GM23338 (cell line): ENCODE data around the gene CA12. TPM values are rescaled to one million over a fixed set of nuclear protein-coding genes. Genes with fewer than 3 reads are reported as not detected.

Experiments
- ATAC-seq: fragments of 200-7000 bp; cut with Tn5 transposase; 3 replicates; pipeline ENCODE4 v1.9.1; 2020
- DNase-seq: peaks from one replicate; pipeline ENCODE4 v3.0.0-alpha.2; 2015; ENCODE audit warnings: low spot score
- H2AFZ ChIP-seq: fragments of 200-600 bp; sonication (generic); 2 replicates; pipeline ENCODE4 v1.8.0; 2016; ENCODE audit warnings: antibody characterized with exemption, mild to moderate bottlenecking, moderate library complexity
- H3F3A ChIP-seq: fragments of 200-600 bp; sonication (generic); replicated peaks from 2 replicates; pipeline ENCODE4 v1.8.0; 2017; ENCODE audit warnings: antibody characterized with exemption, mixed run types, low read depth
- H3K27ac ChIP-seq: fragments of 200-600 bp; sonication (generic); 2 replicates; pipeline ENCODE4 v1.6.1; 2016; ENCODE audit warnings: low read depth
- H3K27me3 ChIP-seq: fragments of 200-600 bp; sonication (generic); 2 replicates; pipeline ENCODE4 v1.8.0; 2016; ENCODE audit warnings: mild to moderate bottlenecking, mixed run types, moderate library complexity; ENCODE audit not compliant: insufficient read depth
- H3K36me3 ChIP-seq: fragments of 200-600 bp; sonication (generic); 2 replicates; pipeline ENCODE4 v1.8.0; 2016; ENCODE audit warnings: mild to moderate bottlenecking; ENCODE audit not compliant: insufficient read depth
- H3K4me1 ChIP-seq: fragments of 200-600 bp; sonication (generic); 2 replicates; pipeline ENCODE4 v1.8.0; 2016; ENCODE audit warnings: mild to moderate bottlenecking, moderate library complexity; ENCODE audit not compliant: insufficient read depth
- H3K4me2 ChIP-seq: fragments of 200-600 bp; sonication (generic); 2 replicates; pipeline ENCODE4 v1.7.1; 2017; ENCODE audit warnings: mixed run types
- H3K4me3 ChIP-seq: fragments of 200-600 bp; sonication (generic); 2 replicates; pipeline ENCODE4 v1.6.1; 2016; ENCODE audit warnings: mixed run types
- H3K79me2 ChIP-seq: fragments of 200-600 bp; sonication (generic); replicated peaks from 2 replicates; pipeline ENCODE4 v1.8.0; 2017; ENCODE audit warnings: mild to moderate bottlenecking; ENCODE audit not compliant: insufficient read depth
- H3K9me2 ChIP-seq: fragments of 200-600 bp; sonication (generic); 2 replicates; pipeline ENCODE4 v1.8.0; 2017; ENCODE audit not compliant: insufficient read depth
- H4K20me1 ChIP-seq: fragments of 200-600 bp; sonication (generic); replicated peaks from 2 replicates; pipeline ENCODE4 v1.8.0; 2017; ENCODE audit warnings: mild to moderate bottlenecking; ENCODE audit not compliant: insufficient read depth
- H3K27ac Mint-ChIP-seq: 2 replicates; pipeline ENCODE4 v1.8.0; 2020; ENCODE audit warnings: inconsistent platforms, mild to moderate bottlenecking, moderate library complexity, mixed read lengths
- H3K27me3 Mint-ChIP-seq: 3 replicates; pipeline ENCODE4 v1.8.0; 2022; ENCODE audit warnings: low read depth, mild to moderate bottlenecking, moderate library complexity, mixed read lengths, inconsistent platforms; ENCODE audit not compliant: insufficient read depth, poor library complexity
- H3K36me3 Mint-ChIP-seq: 3 replicates; pipeline ENCODE4 v1.8.0; 2021; ENCODE audit warnings: low read depth, mild to moderate bottlenecking, inconsistent platforms, moderate library complexity, mixed read lengths
- H3K4me1 Mint-ChIP-seq: 3 replicates; pipeline ENCODE4 v1.8.0; 2020; ENCODE audit warnings: mild to moderate bottlenecking, inconsistent platforms, mixed read lengths
- H3K4me3 Mint-ChIP-seq: 3 replicates; pipeline ENCODE4 v1.8.0; 2021; ENCODE audit warnings: moderate library complexity, mild to moderate bottlenecking, inconsistent platforms, mixed read lengths
- H3K9me3 Mint-ChIP-seq: 3 replicates; pipeline ENCODE4 v1.8.0; 2020; ENCODE audit warnings: moderate library complexity, mild to moderate bottlenecking, inconsistent platforms, mixed read lengths
- CREB1 ChIP-seq: fragments of 250-450 bp; sonication (Bioruptor Pico); IDR thresholded peaks from 2 replicates; pipeline ENCODE4 v1.5.0; 2020; ENCODE audit warnings: low read depth, mild to moderate bottlenecking, moderate library complexity
- EZH2 ChIP-seq: fragments of 200-600 bp; sonication (generic); IDR thresholded peaks from one replicate; pipeline ENCODE4 v1.8.0; 2017; ENCODE audit warnings: antibody characterized with exemption, mild to moderate bottlenecking, low read depth; ENCODE audit not compliant: unreplicated experiment
- EZH2phosphoT487 ChIP-seq: fragments of 200-600 bp; sonication (generic); IDR thresholded peaks from one replicate; pipeline ENCODE4 v1.8.1; 2018; ENCODE audit warnings: antibody characterized with exemption; ENCODE audit not compliant: unreplicated experiment
- JUNB ChIP-seq: IDR thresholded peaks from one replicate; pipeline ENCODE4 v1.6.1; 2016; ENCODE audit warnings: antibody characterized with exemption; ENCODE audit not compliant: unreplicated experiment
- NANOG ChIP-seq: IDR thresholded peaks from 2 replicates; pipeline ENCODE4 v1.6.1; 2016; ENCODE audit warnings: antibody characterized with exemption, borderline replicate concordance
- POLR2AphosphoS5 ChIP-seq: IDR thresholded peaks from 2 replicates; pipeline ENCODE4 v1.6.1; 2016; ENCODE audit warnings: antibody characterized with exemption, low read depth
- STAT1 ChIP-seq: IDR thresholded peaks from one replicate; pipeline ENCODE4 v1.6.1; 2016; ENCODE audit warnings: antibody characterized with exemption; ENCODE audit not compliant: unreplicated experiment
- ZNF331 ChIP-seq: fragments of 250-450 bp; sonication (Bioruptor Pico); IDR thresholded peaks from 2 replicates; pipeline ENCODE4 v1.5.0; 2020; ENCODE audit warnings: low read depth, mild to moderate bottlenecking, moderate library complexity
- polyA plus RNA-seq: library from polyadenylated mRNA; unstranded; fragments of >200 nt; fragmentation: Nextera tagmentation; extraction: Ambion mirVana; gene quantifications from 2 replicates; pipeline ENCODE4 v1.2.1, GENCODE V29; 2016
- total RNA-seq: library from RNA; depleted of rRNA; stranded (reverse); fragments of >200 nt; shearing (Covaris generic); gene quantifications from 2 replicates; pipeline ENCODE4 v1.2.3, GENCODE V29; 2014
- TF ChIP-seq, protein P1 (sequence below), 2 experiments: fragments of 200-600 bp in 1 of 2; sonication (generic) in 1 of 2; conservative IDR thresholded peaks; 2 replicates each; pipeline versions ENCODE4 v1.5.1 to v1.6.1; 2016 to 2017; ENCODE audit warnings: antibody characterized with exemption in 2 of 2, low read depth in 2 of 2, mild to moderate bottlenecking in 2 of 2, moderate library complexity in 1 of 2
- TF ChIP-seq, protein P2 (sequence below): fragments of 250-450 bp; sonication (Bioruptor Pico); IDR thresholded peaks from 2 replicates; pipeline ENCODE4 v1.5.0; 2020; ENCODE audit warnings: mild to moderate bottlenecking, moderate library complexity
- TF ChIP-seq, protein P3 (sequence below): IDR thresholded peaks from 2 replicates; pipeline ENCODE4 v1.6.1; 2016; ENCODE audit warnings: antibody characterized with exemption

The CA12 gene
- total and polyA plus RNA-seq, 2 experiments from 2014 or later, result 2.9 to 5.2 TPM

DNA sequence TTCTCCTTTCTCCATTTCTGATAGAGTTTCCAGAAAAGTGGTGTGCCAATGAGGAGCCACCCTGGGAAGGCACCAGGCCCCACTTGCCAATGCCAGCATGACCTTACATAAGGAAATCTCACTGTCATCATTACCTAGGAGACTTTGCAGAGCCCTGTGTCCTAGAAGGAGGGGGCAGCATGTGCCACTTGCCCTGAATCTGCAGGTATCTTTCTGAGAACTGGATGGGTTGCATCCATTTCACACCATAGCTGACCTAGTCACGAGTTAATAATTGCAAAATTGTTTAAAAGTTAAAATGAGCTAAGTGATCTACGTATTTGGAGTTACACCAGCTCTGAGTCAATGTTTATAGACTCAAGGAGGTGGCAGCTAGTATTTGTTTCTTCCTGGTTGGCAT is 14.3 kb downstream of the CA12 start:
- ATAC-seq (no peak), DNase-seq (no peak)
- no peaks in the 10 kb centered on the region for H3F3A ChIP-seq
- H3K27ac ChIP-seq, result no peak overlapping the region
- H3K4me2 ChIP-seq, result no peak overlapping the region
- no peaks in the 10 kb centered on the region for H3K36me3 Mint-ChIP-seq
- H2AFZ ChIP-seq, result no peak overlapping the region
- H3K27ac Mint-ChIP-seq, result no peak overlapping the region
- H3K79me2 ChIP-seq, result no peaks in the 10 kb centered on the region
- H3K27me3 ChIP-seq, result no peaks in the 10 kb centered on the region
- H3K4me3 Mint-ChIP-seq, result no peak overlapping the region
- H3K4me1 Mint-ChIP-seq, result peaks cover 33% of the 10 kb centered on the region
- TF ChIP-seq POLR2AphosphoS5, result no peak
- TF ChIP-seq CREB1 (CRISPR knock-in tag), result no peak
- TF ChIP-seq JUNB, result no peak
- no peak for TF ChIP-seq EZH2phosphoT487
- TF ChIP-seq ZNF331 (CRISPR knock-in tag), result no peak
- TF ChIP-seq EZH2, result no peak
- TF ChIP-seq, protein P1, sequence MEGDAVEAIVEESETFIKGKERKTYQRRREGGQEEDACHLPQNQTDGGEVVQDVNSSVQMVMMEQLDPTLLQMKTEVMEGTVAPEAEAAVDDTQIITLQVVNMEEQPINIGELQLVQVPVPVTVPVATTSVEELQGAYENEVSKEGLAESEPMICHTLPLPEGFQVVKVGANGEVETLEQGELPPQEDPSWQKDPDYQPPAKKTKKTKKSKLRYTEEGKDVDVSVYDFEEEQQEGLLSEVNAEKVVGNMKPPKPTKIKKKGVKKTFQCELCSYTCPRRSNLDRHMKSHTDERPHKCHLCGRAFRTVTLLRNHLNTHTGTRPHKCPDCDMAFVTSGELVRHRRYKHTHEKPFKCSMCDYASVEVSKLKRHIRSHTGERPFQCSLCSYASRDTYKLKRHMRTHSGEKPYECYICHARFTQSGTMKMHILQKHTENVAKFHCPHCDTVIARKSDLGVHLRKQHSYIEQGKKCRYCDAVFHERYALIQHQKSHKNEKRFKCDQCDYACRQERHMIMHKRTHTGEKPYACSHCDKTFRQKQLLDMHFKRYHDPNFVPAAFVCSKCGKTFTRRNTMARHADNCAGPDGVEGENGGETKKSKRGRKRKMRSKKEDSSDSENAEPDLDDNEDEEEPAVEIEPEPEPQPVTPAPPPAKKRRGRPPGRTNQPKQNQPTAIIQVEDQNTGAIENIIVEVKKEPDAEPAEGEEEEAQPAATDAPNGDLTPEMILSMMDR (conservative IDR thresholded peaks at IDR 0.05; ENCODE audit: low read depth in 2 of 2), result no peak
- TF ChIP-seq STAT1, result no peak
- TF ChIP-seq NANOG, result no peak
- TF ChIP-seq, protein P2, sequence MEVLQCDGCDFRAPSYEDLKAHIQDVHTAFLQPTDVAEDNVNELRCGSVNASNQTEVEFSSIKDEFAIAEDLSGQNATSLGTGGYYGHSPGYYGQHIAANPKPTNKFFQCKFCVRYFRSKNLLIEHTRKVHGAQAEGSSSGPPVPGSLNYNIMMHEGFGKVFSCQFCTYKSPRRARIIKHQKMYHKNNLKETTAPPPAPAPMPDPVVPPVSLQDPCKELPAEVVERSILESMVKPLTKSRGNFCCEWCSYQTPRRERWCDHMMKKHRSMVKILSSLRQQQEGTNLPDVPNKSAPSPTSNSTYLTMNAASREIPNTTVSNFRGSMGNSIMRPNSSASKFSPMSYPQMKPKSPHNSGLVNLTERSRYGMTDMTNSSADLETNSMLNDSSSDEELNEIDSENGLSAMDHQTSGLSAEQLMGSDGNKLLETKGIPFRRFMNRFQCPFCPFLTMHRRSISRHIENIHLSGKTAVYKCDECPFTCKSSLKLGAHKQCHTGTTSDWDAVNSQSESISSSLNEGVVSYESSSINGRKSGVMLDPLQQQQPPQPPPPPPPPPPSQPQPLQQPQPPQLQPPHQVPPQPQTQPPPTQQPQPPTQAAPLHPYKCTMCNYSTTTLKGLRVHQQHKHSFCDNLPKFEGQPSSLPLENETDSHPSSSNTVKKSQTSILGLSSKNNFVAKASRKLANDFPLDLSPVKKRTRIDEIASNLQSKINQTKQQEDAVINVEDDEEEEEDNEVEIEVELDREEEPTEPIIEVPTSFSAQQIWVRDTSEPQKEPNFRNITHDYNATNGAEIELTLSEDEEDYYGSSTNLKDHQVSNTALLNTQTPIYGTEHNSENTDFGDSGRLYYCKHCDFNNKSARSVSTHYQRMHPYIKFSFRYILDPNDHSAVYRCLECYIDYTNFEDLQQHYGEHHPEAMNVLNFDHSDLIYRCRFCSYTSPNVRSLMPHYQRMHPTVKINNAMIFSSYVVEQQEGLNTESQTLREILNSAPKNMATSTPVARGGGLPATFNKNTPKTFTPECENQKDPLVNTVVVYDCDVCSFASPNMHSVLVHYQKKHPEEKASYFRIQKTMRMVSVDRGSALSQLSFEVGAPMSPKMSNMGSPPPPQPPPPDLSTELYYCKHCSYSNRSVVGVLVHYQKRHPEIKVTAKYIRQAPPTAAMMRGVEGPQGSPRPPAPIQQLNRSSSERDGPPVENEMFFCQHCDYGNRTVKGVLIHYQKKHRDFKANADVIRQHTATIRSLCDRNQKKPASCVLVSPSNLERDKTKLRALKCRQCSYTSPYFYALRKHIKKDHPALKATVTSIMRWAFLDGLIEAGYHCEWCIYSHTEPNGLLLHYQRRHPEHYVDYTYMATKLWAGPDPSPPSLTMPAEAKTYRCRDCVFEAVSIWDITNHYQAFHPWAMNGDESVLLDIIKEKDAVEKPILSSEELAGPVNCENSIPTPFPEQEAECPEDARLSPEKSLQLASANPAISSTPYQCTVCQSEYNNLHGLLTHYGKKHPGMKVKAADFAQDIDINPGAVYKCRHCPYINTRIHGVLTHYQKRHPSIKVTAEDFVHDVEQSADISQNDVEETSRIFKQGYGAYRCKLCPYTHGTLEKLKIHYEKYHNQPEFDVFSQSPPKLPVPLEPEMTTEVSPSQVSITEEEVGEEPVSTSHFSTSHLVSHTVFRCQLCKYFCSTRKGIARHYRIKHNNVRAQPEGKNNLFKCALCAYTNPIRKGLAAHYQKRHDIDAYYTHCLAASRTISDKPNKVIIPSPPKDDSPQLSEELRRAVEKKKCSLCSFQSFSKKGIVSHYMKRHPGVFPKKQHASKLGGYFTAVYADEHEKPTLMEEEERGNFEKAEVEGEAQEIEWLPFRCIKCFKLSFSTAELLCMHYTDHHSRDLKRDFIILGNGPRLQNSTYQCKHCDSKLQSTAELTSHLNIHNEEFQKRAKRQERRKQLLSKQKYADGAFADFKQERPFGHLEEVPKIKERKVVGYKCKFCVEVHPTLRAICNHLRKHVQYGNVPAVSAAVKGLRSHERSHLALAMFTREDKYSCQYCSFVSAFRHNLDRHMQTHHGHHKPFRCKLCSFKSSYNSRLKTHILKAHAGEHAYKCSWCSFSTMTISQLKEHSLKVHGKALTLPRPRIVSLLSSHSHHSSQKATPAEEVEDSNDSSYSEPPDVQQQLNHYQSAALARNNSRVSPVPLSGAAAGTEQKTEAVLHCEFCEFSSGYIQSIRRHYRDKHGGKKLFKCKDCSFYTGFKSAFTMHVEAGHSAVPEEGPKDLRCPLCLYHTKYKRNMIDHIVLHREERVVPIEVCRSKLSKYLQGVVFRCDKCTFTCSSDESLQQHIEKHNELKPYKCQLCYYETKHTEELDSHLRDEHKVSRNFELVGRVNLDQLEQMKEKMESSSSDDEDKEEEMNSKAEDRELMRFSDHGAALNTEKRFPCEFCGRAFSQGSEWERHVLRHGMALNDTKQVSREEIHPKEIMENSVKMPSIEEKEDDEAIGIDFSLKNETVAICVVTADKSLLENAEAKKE, result no peak
- TF ChIP-seq, protein P3, sequence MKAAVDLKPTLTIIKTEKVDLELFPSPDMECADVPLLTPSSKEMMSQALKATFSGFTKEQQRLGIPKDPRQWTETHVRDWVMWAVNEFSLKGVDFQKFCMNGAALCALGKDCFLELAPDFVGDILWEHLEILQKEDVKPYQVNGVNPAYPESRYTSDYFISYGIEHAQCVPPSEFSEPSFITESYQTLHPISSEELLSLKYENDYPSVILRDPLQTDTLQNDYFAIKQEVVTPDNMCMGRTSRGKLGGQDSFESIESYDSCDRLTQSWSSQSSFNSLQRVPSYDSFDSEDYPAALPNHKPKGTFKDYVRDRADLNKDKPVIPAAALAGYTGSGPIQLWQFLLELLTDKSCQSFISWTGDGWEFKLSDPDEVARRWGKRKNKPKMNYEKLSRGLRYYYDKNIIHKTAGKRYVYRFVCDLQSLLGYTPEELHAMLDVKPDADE, result no peak
- H3K4me1 ChIP-seq, result peaks cover 26% of the 10 kb centered on the region
- no peaks in the 10 kb centered on the region for H3K36me3 ChIP-seq
- no peak overlapping the region for H3K4me3 ChIP-seq
- H3K27me3 Mint-ChIP-seq, result peaks cover 7% of the 10 kb centered on the region
- no peaks in the 10 kb centered on the region for H3K9me2 ChIP-seq
- H3K9me3 Mint-ChIP-seq, result no peaks in the 10 kb centered on the region
- H4K20me1 ChIP-seq, result no peaks in the 10 kb centered on the region
